B cell (primary cell): Measurements from ENCODE around the gene RPL10. TPM values are rescaled to one million over a fixed set of nuclear protein-coding genes. Genes with fewer than 3 reads are reported as not detected.
A peak's percentile ranks its signal among the peaks of the same experiment; 100 is the strongest.

ENCODE experiments used
- ATAC-seq: fragments of 200-7000 bp; cut with Tn5 transposase; one replicate; pipeline ENCODE4 v1.10.0; 2021; ENCODE audit warnings: low read depth, mild to moderate bottlenecking, moderate number of reproducible peaks, moderate library complexity
- CTCF ChIA-PET: fragments of 350-600 bp; sonication (Branson Sonifier 250); formaldehyde crosslinking; loops from one replicate; lab custom pipeline; 2021; ENCODE audit warnings: antibody characterized with exemption, inconsistent platforms; lab: Charles Lee
- POLR2A ChIA-PET: fragments of 350-600 bp; sonication (Branson Sonifier 250); formaldehyde crosslinking; loops from one replicate; lab custom pipeline; 2021; ENCODE audit warnings: antibody characterized with exemption; lab: Charles Lee
- DNase-seq: peaks from one replicate; pipeline ENCODE4 v3.0.0; 2013
- H2AFZ ChIP-seq: 2 replicates; pipeline ENCODE4 v1.6.1; 2012; ENCODE audit warnings: mild to moderate bottlenecking, low read depth, low read length; ENCODE audit not compliant: insufficient read depth, poor library complexity, severe bottlenecking
- H3K27ac ChIP-seq, 2 donors: 1 replicate in 1 of 2; 2 replicates in 1 of 2; pipeline ENCODE4 v1.5.1; 2012 to 2013; ENCODE audit warnings: low read length in 2 of 2, mild to moderate bottlenecking in 2 of 2, moderate library complexity in 1 of 2
- H3K27me3 ChIP-seq, 4 experiments: fragments of 200-600 bp in 1 of 4; sonication (generic) in 1 of 4; replicated peaks in 1 of 4; 1 replicate in 2 of 4; 2 replicates in 2 of 4; pipeline versions ENCODE4 v1.6.1 to v1.7.0; 2013 to 2016; ENCODE audit warnings: low read length in 3 of 4, mild to moderate bottlenecking in 2 of 4, mixed read lengths in 1 of 4, moderate library complexity in 1 of 4; ENCODE audit not compliant: insufficient read depth in 4 of 4, control insufficient read depth in 3 of 4; ENCODE audit errors: control extremely low read depth in 1 of 4
- H3K36me3 ChIP-seq, 2 experiments: replicated peaks in 1 of 2; 1 replicate in 1 of 2; 2 replicates in 1 of 2; pipeline versions ENCODE4 v1.6.1 to v1.7.1; 2013; ENCODE audit warnings: low read length in 1 of 2; ENCODE audit not compliant: insufficient read depth in 2 of 2, control insufficient read depth in 1 of 2; ENCODE audit errors: control extremely low read depth in 1 of 2, extremely low read depth in 1 of 2
- H3K4me1 ChIP-seq, 2 donors: fragments of 200-600 bp in 1 of 2; sonication (generic) in 1 of 2; 1 replicate in 1 of 2; 2 replicates in 1 of 2; pipeline versions ENCODE4 v1.5.1 to v1.6.1; 2013 to 2017; ENCODE audit warnings: low read length in 2 of 2; ENCODE audit not compliant: control insufficient read depth in 2 of 2, insufficient read depth in 2 of 2
- H3K4me2 ChIP-seq: replicated peaks from 2 replicates; pipeline ENCODE3; 2012; ENCODE audit warnings: mild to moderate bottlenecking, low read depth, low read length; ENCODE audit not compliant: poor library complexity, severe bottlenecking
- H3K4me3 ChIP-seq, 5 experiments: fragments of 200-600 bp in 1 of 5; sonication (generic) in 1 of 5; 1 replicate in 3 of 5; 2 replicates in 2 of 5; pipeline versions ENCODE4 v1.5.1 to v1.7.0; 2011 to 2016; ENCODE audit warnings: low read length in 4 of 5, mild to moderate bottlenecking in 4 of 5, low read depth in 2 of 5, control low read depth in 1 of 5, moderate library complexity in 1 of 5; ENCODE audit not compliant: insufficient read depth in 1 of 5; ENCODE audit errors: control extremely low read depth in 1 of 5, extremely low read depth in 1 of 5
- H3K79me2 ChIP-seq: fragments of 200-600 bp; sonication (generic); one replicate; pipeline ENCODE4 v1.6.0; 2016; ENCODE audit warnings: low read length; ENCODE audit not compliant: control insufficient read depth, insufficient read depth
- H3K9ac ChIP-seq: fragments of 200-600 bp; sonication (generic); 2 replicates; pipeline ENCODE4 v1.6.1; 2017; ENCODE audit warnings: mild to moderate bottlenecking, low read length, moderate library complexity
- H3K9me3 ChIP-seq, 3 donors: one replicate each; pipeline versions ENCODE4 v1.6.1 to v1.7.1; 2013; ENCODE audit warnings: low read length in 2 of 3; ENCODE audit not compliant: control insufficient read depth in 2 of 3, insufficient read depth in 1 of 3; ENCODE audit errors: control extremely low read depth in 1 of 3
- H4K20me1 ChIP-seq: 2 replicates; pipeline ENCODE4 v1.6.0; 2012; ENCODE audit warnings: mild to moderate bottlenecking, low read length; ENCODE audit not compliant: insufficient read depth, control insufficient read depth, poor library complexity, severe bottlenecking
- H3K27ac Mint-ChIP-seq: one replicate; pipeline ENCODE4 v1.8.0; 2021; ENCODE audit warnings: mixed read lengths
- H3K27me3 Mint-ChIP-seq: one replicate; pipeline ENCODE4 v1.8.0; 2021; ENCODE audit warnings: mixed read lengths
- H3K4me1 Mint-ChIP-seq: one replicate; pipeline ENCODE4 v1.8.0; 2021; ENCODE audit warnings: mixed read lengths
- H3K4me3 Mint-ChIP-seq: one replicate; pipeline ENCODE4 v1.8.0; 2021; ENCODE audit warnings: mixed read lengths
- H3K9me3 Mint-ChIP-seq: one replicate; pipeline ENCODE4 v1.8.0; 2022; ENCODE audit warnings: mixed read lengths; ENCODE audit not compliant: insufficient read depth
- EZH2 ChIP-seq: IDR thresholded peaks from 2 replicates; pipeline ENCODE4 v1.6.1; 2012; ENCODE audit warnings: borderline replicate concordance, low read depth, mild to moderate bottlenecking, moderate library complexity, low read length; ENCODE audit not compliant: insufficient read depth, poor library complexity, severe bottlenecking
- WGBS: methylation state at CpG from one replicate; pipeline ENCODE4 v1.1.5; 2013; ENCODE audit warnings: missing lambda C conversion rate; ENCODE audit not compliant: insufficient coverage; 5-methylcytosine and 5-hydroxymethylcytosine counted together
- intact Hi-C: fragments of 100-400 bp; cut with micrococcal nuclease; formaldehyde crosslinking; loops from one replicate; pipeline ENCODE4 v1.10.0; 2022
- polyA plus RNA-seq: library from polyadenylated mRNA; depleted of rRNA; stranded (reverse); fragments of >200 nt; gene quantifications from 2 replicates; pipeline ENCODE4 v1.2.3, GENCODE V29; 2012
- total RNA-seq, 2 donors: library from RNA; stranded (reverse); fragments of 120-200 nt in 1 of 2; gene quantifications; 1 replicate in 1 of 2; 2 replicates in 1 of 2; pipeline versions ENCODE4 v1.2.3 to v1.2.4, GENCODE V29; 2013 to 2022
- TF ChIP-seq, protein P1 (sequence below): fragments of 200-600 bp; IDR thresholded peaks from one replicate; pipeline ENCODE4 v1.8.0; 2022; ENCODE audit warnings: antibody characterized with exemption, mild to moderate bottlenecking

Gene RPL10
- total and polyA plus RNA-seq, 2 donors (not counting 1 experiment from before 2014, with no cell fraction given): 4,073 to 16,482 TPM

DNA sequence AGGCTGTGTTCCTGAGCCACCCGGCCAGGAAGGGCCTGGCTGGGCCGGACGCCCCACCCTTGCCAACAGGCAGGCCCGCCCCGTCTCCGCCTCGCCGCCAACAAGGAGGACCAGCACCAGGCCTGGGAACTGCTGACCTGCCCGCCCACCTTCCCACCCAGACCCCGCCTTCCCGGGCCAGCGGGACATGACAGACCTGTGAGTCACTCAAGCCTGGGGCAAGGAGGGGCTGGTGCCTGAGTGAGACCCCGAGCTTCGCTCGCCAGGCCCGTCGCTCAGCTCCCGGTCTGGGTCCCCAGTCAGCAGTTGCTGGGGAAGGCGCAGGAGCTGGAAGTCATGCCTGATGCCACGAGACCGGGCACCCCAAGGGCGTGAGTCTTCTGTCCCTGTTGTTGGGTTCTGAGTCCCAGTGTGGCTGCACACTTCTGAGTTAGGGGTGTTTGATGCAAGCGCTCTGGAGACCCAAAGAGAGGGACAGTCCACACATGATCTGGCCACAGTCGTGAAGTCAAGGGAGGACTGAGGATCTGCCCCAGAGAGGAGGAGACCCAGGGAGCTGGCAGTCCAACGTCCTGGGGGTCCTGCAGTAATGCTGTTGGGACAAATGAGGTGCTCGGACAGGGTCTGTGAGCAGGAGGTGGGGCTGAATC, 11.2 kb downstream of the RPL10 start, which contains the start of gene DNASE1L1:
Gene DNASE1L1 (minus strand): TSS at position 33 of the 650 bp plus-strand sequence. CDS start 3,686 bp downstream, outside the sequence.
- Mint-ChIP-seq H3K4me1 (peaks cover 31% of the 10 kb centered on the region), H3K27ac (peak within 1 kb of the TSS; percentile 88), H3K27me3 (no peaks in the 10 kb centered on the region), H3K4me3 (peak within 1 kb of the TSS; percentile 79), H3K9me3 (no peaks in the 10 kb centered on the region)
- Histone ChIP-seq H2AFZ (peak within 1 kb of the TSS; percentile 60), H3K9ac (peak within 1 kb of the TSS; percentile 37), H3K9me3 (no peaks in the 10 kb centered on the region), H3K79me2 (no peaks in the 10 kb centered on the region), H3K4me3 (peak within 1 kb of the TSS; percentile 28 to 45 (median 36)), H3K27ac (peak within 1 kb of the TSS; percentile 69), H4K20me1 (no peaks in the 10 kb centered on the region), H3K4me1 (peaks cover 8 to 38% of the 10 kb centered on the region in 2 donors), H3K36me3 (no peaks in the 10 kb centered on the region), H3K4me2 (peak within 1 kb of the TSS; percentile 77), H3K27me3 (no peaks in the 10 kb centered on the region)
- TF ChIP-seq, protein P1, sequence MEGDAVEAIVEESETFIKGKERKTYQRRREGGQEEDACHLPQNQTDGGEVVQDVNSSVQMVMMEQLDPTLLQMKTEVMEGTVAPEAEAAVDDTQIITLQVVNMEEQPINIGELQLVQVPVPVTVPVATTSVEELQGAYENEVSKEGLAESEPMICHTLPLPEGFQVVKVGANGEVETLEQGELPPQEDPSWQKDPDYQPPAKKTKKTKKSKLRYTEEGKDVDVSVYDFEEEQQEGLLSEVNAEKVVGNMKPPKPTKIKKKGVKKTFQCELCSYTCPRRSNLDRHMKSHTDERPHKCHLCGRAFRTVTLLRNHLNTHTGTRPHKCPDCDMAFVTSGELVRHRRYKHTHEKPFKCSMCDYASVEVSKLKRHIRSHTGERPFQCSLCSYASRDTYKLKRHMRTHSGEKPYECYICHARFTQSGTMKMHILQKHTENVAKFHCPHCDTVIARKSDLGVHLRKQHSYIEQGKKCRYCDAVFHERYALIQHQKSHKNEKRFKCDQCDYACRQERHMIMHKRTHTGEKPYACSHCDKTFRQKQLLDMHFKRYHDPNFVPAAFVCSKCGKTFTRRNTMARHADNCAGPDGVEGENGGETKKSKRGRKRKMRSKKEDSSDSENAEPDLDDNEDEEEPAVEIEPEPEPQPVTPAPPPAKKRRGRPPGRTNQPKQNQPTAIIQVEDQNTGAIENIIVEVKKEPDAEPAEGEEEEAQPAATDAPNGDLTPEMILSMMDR: no peak
- TF ChIP-seq EZH2: no peak
- WGBS: 23% methylated on average over 13 of the region's 26 CpGs
- ChIA-PET POLR2A (interaction anchor here (0.6 to 4.5 kb wide), 4 partner anchors 11 to 138 kb away, joined by 3 to 31 read pairs (median 3); partner anchors contain the start of genes IKBKG and RPL10), CTCF (interaction anchor here (0.6 to 2.4 kb wide), 4 partner anchors 10 to 605 kb away, joined by 3 to 7 read pairs (median 3); partner anchors contain the start of genes HCFC1 and RPL10)
- DNase-seq: peak; percentile 37
- intact Hi-C loops: no loop called here
- ATAC-seq: peak; percentile 22

- Histone ChIP-seq H3K27ac (peak overlapping the region; percentile 73 to 79), H4K20me1 (no peaks in the 10 kb centered on the region), H3K36me3 (no peaks in the 10 kb centered on the region), H3K4me1 (peaks cover 8 to 38% of the 10 kb centered on the region in 2 donors), H3K79me2 (no peaks in the 10 kb centered on the region), H3K27me3 (no peaks in the 10 kb centered on the region), H3K9me3 (no peaks in the 10 kb centered on the region), H3K4me2 (peak overlapping the region; percentile 87), H2AFZ (peak overlapping the region; percentile 76), H3K4me3 (peak overlapping the region in 4 of 5 experiments; percentile 59 to 79 (median 70)), H3K9ac (peak overlapping the region; percentile 70)
- no peak for TF ChIP-seq EZH2
- TF ChIP-seq, protein P1: no peak
- Mint-ChIP-seq H3K9me3 (no peaks in the 10 kb centered on the region), H3K27me3 (no peaks in the 10 kb centered on the region), H3K4me1 (peaks cover 31% of the 10 kb centered on the region), H3K4me3 (peak overlapping the region; percentile 79), H3K27ac (peak overlapping the region; percentile 88)
- ChIA-PET CTCF (interaction anchor here (1.0 to 2.3 kb wide), 5 partner anchors 13 to 115 kb away, joined by 3 to 7 read pairs (median 3); partner anchors contain the start of gene SLC10A3), POLR2A (interaction anchor here (0.5 to 4.5 kb wide), 12 partner anchors 13 to 486 kb away, joined by 3 to 31 read pairs (median 4); partner anchors contain the start of genes ARHGAP4, ATP6AP1, EMD and PLXNA3)
- intact Hi-C loops: loop anchor here (2.0 to 5.0 kb wide), 2 partner anchors 45 to 79 kb away; partner anchors contain the start of genes PLXNA3 and SLC10A3
- ATAC-seq: peak; percentile 55
- DNase-seq: peak; percentile 52
- 2% methylated on average over 14 of the region's 29 CpGs for WGBS
These were observed 13.8 kb downstream of the RPL10 start for GRCh38 chrX:154411981-154412340.
